Measurements from ENCODE around the gene ZNF710. TPM values are rescaled to one million over a fixed set of nuclear protein-coding genes. Genes with fewer than 3 reads are reported as not detected.

The ZNF710 gene
- total and polyA plus RNA-seq, 2 of the 13 experiments (the other 11 are each of a cell fraction or from before 2014, with no cell fraction given), result 4.7 to 20.6 TPM

- TF ChIP-seq BCL3 (CRISPR knock-in tag; IDR thresholded peaks at IDR 0.05), result no peak
These were observed 66.2 kb downstream of the ZNF710 start (continued) for GRCh38 chr15:90067181-90067952.

DNA sequence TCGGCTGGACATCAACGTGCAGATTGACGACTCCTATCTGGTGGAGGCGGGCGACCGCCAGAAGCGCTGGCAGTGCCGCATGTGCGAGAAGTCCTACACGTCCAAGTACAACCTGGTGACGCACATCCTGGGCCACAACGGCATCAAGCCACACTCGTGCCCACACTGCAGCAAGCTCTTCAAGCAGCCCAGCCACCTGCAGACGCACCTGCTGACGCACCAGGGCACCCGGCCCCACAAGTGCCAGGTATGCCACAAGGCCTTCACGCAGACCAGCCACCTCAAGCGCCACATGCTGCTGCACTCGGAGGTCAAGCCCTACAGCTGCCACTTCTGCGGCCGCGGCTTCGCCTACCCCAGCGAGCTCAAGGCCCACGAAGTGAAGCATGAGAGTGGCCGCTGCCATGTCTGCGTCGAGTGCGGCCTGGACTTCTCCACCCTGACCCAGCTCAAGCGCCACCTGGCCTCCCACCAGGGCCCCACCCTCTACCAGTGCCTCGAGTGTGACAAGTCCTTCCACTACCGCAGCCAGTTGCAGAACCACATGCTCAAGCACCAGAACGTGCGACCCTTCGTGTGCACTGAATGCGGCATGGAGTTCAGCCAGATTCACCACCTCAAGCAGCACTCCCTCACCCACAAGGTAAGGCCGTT lies 67.0 kb downstream of the ZNF710 start:
- H3K79me2 ChIP-seq (ENCODE audit: insufficient read depth, low read length), result no peaks in the 10 kb centered on the region
- peaks cover 5% of the 10 kb centered on the region for H3K4me1 ChIP-seq (ENCODE audit: insufficient read depth, low read length)
- no peaks in the 10 kb centered on the region for H4K20me1 ChIP-seq (ENCODE audit: insufficient read depth, low read length)
- no peak for TF ChIP-seq ZNF605 (CRISPR knock-in tag; IDR thresholded peaks at IDR 0.05)
- TF ChIP-seq ZNF580 (CRISPR knock-in tag; IDR thresholded peaks at IDR 0.05; ENCODE audit: borderline replicate concordance, low read depth), result no peak
- TF ChIP-seq ZNF34 (CRISPR knock-in tag; IDR thresholded peaks at IDR 0.05; ENCODE audit: borderline replicate concordance), result no peak
- no peak for TF ChIP-seq ZNF549 (CRISPR knock-in tag; IDR thresholded peaks at IDR 0.05)
- TF ChIP-seq MLLT10 (CRISPR knock-in tag; IDR thresholded peaks at IDR 0.05), result no peak
- TF ChIP-seq, protein P1, sequence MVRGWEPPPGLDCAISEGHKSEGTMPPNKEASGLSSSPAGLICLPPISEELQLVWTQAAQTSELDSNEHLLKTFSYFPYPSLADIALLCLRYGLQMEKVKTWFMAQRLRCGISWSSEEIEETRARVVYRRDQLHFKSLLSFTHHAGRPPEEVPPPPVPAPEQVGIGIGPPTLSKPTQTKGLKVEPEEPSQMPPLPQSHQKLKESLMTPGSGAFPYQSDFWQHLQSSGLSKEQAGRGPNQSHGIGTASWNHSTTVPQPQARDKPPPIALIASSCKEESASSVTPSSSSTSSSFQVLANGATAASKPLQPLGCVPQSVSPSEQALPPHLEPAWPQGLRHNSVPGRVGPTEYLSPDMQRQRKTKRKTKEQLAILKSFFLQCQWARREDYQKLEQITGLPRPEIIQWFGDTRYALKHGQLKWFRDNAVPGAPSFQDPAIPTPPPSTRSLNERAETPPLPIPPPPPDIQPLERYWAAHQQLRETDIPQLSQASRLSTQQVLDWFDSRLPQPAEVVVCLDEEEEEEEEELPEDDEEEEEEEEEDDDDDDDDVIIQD (CRISPR knock-in tag; IDR thresholded peaks at IDR 0.05; ENCODE audit: low read depth), result no peak
- TF ChIP-seq ZBTB34 (CRISPR knock-in tag; IDR thresholded peaks at IDR 0.05), result no peak
- no peak for DNase-seq (ENCODE audit: low spot score)
- CTCF ChIA-PET (ENCODE audit: low intra/inter-chr PET ratio, low total read pairs), result no interaction called here
- ATAC-seq, result no peak
- in situ Hi-C loops (cut with HindIII; ENCODE audit: extremely low pct_ligation_motif_present, low pct_unique_long_range_greater_than_20kb), result no loop called here
- POLR2A ChIA-PET, result no interaction called here
- WGBS (ENCODE audit: low lambda C conversion rate), result 95% methylated on average over 22 of the region's 37 CpGs
- H3K9ac ChIP-seq (ENCODE audit: insufficient read depth, low read depth, low read length), result no peak overlapping the region
- H3K36me3 ChIP-seq (replicated peaks in 1 of 2; ENCODE audit: control insufficient read depth in 1 of 2, insufficient read depth in 2 of 2, low read length in 2 of 2), result peaks cover 10 to 17% of the 10 kb centered on the region in 2 experiments; a peak in 4 of 5 replicates
- intact Hi-C loops (cut with micrococcal nuclease; ENCODE audit: unreplicated experiment), result no loop called here
- H3K27me3 ChIP-seq (ENCODE audit: control insufficient read depth in 1 of 2, insufficient read depth in 2 of 2, low read length in 2 of 2), result no peaks in the 10 kb centered on the region
- H2AFZ ChIP-seq (ENCODE audit: low read length), result no peak overlapping the region
- BruUV-seq (replicated peaks), result no TSS peak
- H3K4me2 ChIP-seq (ENCODE audit: low read depth, low read length), result no peak overlapping the region
- no peaks in the 10 kb centered on the region for H3K9me3 ChIP-seq (ENCODE audit: low read length)
- no peak overlapping the region for H3K27ac ChIP-seq (ENCODE audit: extremely low read length, insufficient read depth, low read length)
- no peak for FAIRE-seq
- H3K4me3 ChIP-seq (replicated peaks in 1 of 3; ENCODE audit: insufficient read depth in 1 of 3, low read depth in 2 of 3, low read length in 3 of 3), result no peak overlapping the region

All from HepG2 (cell line).